GM18505 (cell line): ENCODE data around the gene MSTO1.
"Not testable (repeated sequence)": the region's sequence is repeated elsewhere in the genome, so short reads cannot be mapped to it uniquely, and the experiment has no call there.

Experiments used
- ATAC-seq: cut with Tn5 transposase; IDR thresholded peaks from one replicate; pipeline ENCODE4 v1.9.1; 2021; ENCODE audit not compliant: unreplicated experiment
- POLR2A ChIP-seq: IDR thresholded peaks from 4 replicates; pipeline ENCODE4 v1.6.1; 2011; ENCODE audit warnings: borderline replicate concordance; ENCODE audit not compliant: insufficient read depth, insufficient read length; ENCODE audit errors: extremely low read depth

The MSTO1 gene

DNA sequence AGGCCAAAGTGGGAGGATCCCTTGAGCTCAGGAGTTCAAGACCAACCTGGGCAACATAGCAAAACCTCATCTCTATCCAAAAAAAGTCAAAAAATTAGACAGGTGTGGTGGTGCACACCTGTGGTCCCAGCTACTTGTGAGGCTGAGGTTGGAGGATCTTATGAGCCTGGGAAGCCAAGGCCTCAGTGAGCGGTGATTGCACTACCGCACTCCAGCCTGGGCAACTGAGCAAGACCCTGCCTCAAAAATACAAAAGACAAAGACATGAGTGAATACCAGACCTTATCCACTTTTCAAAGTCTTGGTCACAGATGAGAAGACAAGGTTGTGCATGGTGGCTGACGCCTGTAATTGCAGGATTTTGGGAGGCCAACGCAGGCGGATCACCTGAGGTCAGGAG, 13.2 kb upstream of the MSTO1 start:
- TF ChIP-seq POLR2A, result no peak
- no peak for ATAC-seq

DNA sequence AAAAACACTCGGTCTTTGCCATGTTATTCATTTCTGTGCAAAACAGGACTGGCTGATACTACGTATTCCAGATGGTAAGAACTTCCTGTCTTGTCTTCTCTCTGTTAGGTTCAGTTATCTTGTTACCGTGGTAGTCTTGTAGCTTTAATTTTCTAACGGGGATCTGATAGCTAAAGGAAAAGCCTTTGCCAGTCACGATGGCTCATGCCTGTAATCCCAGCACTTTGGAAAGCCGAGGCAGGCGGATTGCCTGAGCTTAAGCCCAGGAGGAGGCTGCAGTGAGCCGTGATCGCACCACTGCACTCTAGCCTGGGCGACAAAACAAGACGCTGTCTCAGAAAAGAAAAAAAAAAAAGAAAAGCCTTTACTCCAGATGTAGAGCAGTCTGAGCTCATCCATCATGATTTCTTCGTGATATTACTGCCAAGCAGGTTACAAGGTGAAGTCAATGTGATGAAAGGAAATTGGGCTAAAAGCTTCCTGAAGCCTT, 11.1 kb upstream of the MSTO1 start:
- no peak for TF ChIP-seq POLR2A
- ATAC-seq, result no peak

DNA sequence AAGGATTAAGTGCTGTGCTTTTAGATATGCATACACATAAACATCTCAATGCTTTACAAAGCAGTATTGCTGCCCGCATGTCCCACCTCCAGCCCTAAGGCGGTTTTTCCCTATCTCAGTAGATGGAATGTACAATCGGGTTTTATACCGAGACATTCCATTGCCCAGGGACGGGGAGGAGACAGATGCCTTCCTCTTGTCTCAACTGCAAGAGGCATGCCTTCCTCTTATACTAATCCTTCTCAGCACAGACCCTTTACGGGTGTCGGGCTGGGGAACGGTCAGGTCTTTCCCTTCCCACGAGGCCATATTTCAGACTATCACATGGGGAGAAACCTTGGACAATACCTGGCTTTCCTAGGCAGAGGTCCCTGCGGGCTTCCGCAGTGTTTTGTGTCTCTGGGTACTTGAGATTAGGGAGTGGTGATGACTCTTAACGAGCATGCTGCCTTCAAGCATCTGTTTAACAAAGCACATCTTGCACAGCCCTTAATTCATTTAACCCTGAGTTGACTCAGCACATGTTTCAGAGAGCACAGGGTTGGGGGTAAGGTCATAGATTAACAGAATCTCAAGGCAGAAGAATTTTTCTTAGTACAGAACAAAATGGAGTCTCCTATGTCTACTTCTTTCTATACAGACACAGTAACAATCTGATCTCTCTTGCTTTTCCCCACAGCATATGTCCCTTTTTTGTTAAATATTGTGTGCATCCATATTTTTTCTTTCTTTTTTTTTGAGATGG, 10.0 kb upstream of the MSTO1 start:
- not testable (repeated sequence) for ATAC-seq

DNA sequence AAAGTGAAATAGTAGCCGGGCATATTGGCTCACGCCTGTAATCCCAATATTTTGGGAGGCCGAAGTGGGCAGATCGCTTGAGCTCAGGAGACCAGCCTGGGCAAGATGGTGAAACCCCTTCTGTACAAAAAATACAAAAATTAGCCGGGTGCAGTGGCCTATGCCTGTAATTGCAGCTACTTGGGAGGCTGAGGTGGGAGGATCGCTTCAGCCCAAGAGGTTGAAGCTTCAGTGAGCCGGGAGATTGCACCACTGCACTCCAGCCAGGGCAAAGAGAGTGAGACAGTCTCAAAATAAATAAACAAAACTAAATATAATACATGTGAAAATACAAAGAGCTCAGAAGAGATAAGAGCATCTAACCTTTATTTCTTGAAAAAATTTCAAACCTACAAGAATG, 2.3 kb upstream of the MSTO1 start:
- ATAC-seq, result no peak
- no peak for TF ChIP-seq POLR2A

DNA sequence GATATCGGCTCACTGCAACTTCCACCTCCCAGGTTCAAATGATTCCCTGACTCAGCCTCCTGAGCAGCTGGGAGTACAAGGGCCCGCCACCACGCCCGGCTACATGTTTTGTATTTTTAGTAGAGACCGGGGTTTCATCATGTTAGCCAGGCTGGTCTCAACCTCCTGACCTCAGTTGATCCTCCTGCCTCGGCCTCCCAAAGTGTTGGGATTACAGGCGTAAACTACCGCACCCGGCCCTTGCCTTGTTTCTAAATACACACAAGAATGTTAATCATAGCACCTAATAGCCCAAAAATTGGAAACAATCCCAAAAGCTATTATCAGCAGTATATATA, 1.2 kb upstream of the MSTO1 start:
- TF ChIP-seq POLR2A, result no peak

DNA sequence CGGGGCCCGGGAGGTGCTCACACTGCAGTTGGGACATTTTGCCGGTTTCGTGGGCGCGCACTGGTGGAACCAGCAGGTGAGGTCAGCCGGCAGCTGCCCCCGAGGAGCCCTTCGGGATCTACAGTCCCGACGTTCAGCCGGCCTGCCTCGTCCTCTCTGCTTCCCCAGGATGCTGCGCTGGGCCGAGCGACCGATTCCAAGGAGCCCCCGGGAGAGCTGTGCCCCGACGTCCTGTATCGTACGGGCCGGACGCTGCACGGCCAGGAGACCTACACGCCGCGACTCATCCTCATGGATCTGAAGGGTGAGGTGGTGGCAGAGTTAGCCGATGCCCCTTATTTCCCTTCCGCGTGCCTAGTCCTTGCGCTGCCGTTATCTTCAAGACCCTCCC, 234 bp downstream of the MSTO1 start:
- peak; percentile 8 for ATAC-seq

More for the DNA sequence above, 1.2 kb upstream of the MSTO1 start:
- no peak for ATAC-seq

DNA sequence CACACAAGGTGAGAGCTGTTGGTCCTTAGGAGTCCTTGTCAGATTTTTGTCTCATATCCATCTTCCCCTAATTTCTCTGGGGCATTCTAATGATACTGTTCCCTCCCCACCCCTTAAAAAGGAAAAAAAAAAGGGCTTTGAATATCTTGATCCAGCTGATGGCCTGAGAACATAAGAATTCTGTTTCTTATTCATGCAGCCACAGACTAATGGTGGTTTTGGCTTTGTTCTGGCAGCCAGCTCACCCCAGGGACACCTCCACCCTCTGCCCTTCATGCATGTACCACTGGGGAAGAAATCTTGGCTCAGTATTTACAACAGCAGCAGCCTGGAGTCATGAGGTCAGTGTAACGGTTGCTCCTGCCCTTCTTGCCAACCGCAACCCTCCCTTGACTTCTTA, 3.2 kb downstream of the MSTO1 start:
- ATAC-seq, result not testable (repeated sequence)

DNA sequence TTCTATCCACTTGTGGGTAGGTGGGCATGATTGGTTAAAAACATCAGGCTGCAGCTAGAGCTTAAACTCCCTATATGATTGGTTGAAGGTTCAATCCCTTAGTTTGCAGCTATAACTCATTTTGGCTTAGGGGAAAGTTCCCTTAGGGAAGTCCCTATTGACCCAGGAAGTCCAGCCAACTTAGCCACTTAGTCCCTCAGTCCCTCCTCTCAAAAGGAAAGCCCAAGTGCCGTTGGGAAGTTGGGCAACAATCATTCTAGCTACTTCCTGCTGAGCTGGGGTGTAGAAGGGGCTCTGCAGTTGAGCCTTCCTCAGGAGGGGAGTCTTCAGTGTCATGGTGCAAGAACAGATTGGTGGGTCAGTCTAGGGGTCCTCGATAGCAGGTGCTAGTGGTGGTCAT, 12.2 kb downstream of the MSTO1 start:
- TF ChIP-seq POLR2A, result no peak
- ATAC-seq, result no peak

DNA sequence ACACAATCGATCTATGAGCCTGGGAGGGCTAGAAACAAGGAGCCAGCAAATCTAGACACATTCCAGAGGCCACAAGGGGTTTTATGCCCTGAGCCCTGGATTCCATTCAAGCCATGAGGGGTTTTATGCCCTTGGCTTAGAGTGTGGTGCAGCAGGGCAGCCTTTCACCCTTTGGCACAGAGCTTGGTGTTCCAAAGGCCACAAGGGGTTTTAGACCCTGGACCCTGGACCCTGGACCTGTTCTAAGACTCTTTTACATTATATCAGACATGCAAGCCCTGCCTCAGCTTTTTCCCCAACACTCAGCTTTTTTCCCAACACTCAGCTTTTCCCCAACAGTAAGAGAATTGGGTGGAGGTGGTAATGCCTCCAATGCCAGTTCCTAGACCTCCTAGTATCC, 13.3 kb downstream of the MSTO1 start:
- no peak for ATAC-seq
- no peak for TF ChIP-seq POLR2A

DNA sequence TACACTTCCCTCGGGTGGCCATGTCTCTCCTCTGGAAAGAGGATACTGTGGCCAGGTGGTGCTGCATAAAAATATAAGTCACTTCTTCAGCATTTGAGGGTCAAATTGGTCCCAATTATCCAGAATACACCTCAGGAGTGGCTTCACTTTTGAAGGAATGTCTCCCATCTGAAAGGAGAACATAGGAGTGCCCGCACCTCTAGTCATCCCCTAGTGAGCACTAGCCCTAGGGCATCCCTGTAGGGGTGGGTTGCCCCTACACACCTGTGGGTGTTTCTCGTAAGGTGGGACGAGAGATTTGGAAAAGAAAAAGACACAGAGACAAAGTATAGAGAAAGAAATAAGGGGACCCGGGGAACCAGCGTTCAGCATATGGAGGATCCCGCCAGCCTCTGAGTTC, 16.4 kb downstream of the MSTO1 start:
- ATAC-seq, result not testable (repeated sequence)

DNA sequence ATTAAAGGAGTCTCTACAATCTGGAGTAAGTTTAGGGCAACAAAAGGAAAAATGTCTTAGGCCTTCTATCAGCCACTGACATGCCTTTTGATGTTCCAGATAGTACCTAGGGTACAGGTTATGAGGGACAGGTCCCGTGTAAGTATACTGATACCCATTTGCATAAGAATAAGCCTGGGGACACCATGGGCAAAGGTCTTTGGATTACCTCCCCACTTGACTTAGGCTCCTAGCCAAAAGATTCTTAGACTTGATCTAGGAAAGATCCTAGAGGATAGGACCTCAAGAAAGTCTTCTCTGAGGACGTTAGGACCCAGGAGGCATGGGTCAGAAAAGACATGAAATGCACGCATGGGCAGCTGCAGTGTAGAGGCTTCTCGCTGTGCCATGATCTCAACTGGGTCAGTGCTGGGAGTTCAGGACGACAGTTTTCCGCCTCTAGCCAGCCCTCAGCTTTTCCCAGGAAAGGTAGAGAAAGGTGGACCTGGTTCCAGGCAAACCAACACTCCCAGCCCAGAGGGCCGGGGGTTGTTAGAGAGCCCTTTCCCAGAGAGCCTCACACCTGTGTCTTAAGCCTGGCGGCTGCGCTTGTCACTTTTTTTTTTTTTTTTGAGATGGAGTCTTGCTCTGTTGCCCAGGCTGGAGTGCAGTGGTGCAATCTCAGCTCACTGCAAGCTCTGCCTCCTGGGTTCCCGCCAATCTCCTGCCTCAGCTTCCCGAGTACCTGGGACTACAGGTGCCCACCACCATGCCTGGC, 26.6 kb downstream of the MSTO1 start:
- TF ChIP-seq POLR2A, result no peak
- no peak for ATAC-seq

DNA sequence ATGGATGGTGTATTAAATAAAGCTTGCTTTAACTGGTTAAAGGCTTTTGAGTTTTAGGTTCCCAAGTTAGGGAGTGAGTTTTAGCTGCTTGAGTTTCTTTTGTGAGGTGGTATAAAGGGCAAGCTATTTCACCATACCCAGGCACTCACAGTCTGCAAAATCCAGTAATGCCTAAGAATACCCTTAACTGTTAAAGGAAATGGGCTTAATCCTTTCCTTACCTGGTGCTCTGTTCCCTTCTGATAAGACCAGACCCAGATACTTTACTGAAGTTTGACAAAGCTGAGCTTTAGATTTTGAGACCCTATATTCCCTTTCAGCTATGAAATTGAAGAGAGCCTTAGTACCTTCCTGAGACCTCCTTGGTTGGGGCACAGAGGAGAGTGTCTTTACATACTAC, 30.3 kb downstream of the MSTO1 start:
- no peak for ATAC-seq
- no peak for TF ChIP-seq POLR2A

DNA sequence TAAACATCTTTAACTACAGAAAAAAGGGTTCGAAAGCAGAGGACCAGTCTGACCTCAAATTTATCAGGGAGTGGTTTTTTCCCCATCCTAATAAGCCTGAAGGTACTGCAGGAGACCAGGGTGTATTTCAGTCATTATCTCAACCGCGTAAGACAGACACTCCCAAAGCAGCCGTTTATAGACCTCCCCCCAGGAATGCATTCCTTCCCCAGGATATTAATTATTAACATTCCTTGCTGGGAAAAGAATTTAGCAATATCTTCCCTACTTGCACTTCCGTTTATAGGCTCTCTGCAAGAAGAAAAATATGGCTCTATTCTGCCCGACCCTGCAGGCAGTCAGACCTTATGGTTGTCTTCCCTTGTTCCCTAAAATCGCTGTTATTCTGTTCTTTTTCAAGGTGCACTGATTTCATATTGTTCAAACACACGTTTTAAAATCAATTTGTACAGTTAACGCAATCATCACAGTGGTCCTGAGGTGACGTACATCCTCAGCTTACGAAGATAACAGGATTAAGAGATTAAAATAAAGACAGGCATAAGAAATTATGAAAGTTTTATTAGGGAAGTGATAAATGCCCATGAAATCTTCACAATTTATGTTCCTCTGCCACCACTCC, 32.7 kb downstream of the MSTO1 start:
- not testable (repeated sequence) for ATAC-seq

DNA sequence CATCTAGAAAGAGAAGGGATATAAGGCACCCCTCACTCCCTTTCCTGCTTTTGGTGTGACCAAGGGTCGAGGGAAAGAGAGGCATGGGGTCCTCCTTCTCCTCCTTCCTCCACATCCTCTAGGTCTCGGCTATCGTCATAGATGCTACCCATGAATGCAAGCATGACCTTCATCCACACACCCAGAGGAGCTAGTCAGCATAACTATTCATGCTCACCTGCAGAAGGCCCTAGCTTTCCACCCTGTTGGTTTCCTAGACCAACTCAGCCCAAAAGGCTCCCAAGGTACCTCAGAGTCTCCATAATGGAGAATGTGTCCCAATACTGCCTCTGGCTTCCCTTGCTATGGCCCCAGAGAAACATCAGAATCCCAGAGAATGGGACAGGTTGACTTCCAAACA, 33.2 kb downstream of the MSTO1 start:
- ATAC-seq, result no peak
- TF ChIP-seq POLR2A, result no peak
